IMR-90 (cell line): ENCODE measurements around the gene RUNX1. TPM values are rescaled to one million over a fixed set of nuclear protein-coding genes. Genes with fewer than 3 reads are reported as not detected.
A peak's percentile ranks its signal among the peaks of the same experiment; 100 is the strongest.

Source experiments
- ATAC-seq: fragments of 200-7000 bp; cut with Tn5 transposase; 2 replicates; pipeline ENCODE4 v1.9.1; 2020; ENCODE audit warnings: low read depth, mild to moderate bottlenecking, moderate library complexity
- BruUV-seq: library from RNA; stranded (reverse); fragments of 400-500 nt; replicated peaks from 2 replicates; lab custom pipeline; 2021; lab: Mats Ljungman, UMichigan
- CTCF ChIA-PET: fragments of 300-600 bp; formaldehyde crosslinking; extraction: SDS; loops from one replicate; lab custom pipeline; 2021; ENCODE audit warnings: antibody characterized with exemption; lab: Yijun Ruan, JAX
- POLR2A ChIA-PET: fragments of 300-600 bp; sonication (Branson Sonifier 250); formaldehyde crosslinking; loops from one replicate; lab custom pipeline; 2022; ENCODE audit warnings: antibody characterized with exemption; ENCODE audit not compliant: unreplicated experiment; lab: Charles Lee
- DNase-seq: peaks from one replicate; pipeline ENCODE4 v3.0.0; 2013
- H2AFZ ChIP-seq: replicated peaks from 2 replicates; pipeline ENCODE3; 2013; ENCODE audit warnings: low read length, mild to moderate bottlenecking; ENCODE audit not compliant: poor library complexity
- H2AK5ac ChIP-seq: 2 replicates; pipeline ENCODE4 v1.6.1; 2013; ENCODE audit warnings: low read depth, low read length, inconsistent platforms
- H2AK9ac ChIP-seq: replicated peaks from 2 replicates; pipeline ENCODE3; 2013; ENCODE audit warnings: mild to moderate bottlenecking, low read depth, low read length, moderate library complexity; ENCODE audit not compliant: poor library complexity
- H2BK120ac ChIP-seq: 2 replicates; pipeline ENCODE4 v1.6.1; 2013; ENCODE audit warnings: low read depth, low read length, inconsistent platforms
- H2BK15ac ChIP-seq: 3 replicates; pipeline ENCODE4 v1.6.1; 2013; ENCODE audit warnings: low read depth, low read length, inconsistent platforms
- H2BK20ac ChIP-seq: 2 replicates; pipeline ENCODE4 v1.6.1; 2013; ENCODE audit warnings: low read depth, mild to moderate bottlenecking, inconsistent platforms, low read length, moderate library complexity
- H2BK5ac ChIP-seq: 2 replicates; pipeline ENCODE4 v1.6.1; 2013; ENCODE audit warnings: mild to moderate bottlenecking, low read depth, low read length, inconsistent platforms; ENCODE audit not compliant: poor library complexity, severe bottlenecking
- H3K14ac ChIP-seq: replicated peaks from 2 replicates; pipeline ENCODE4 v1.6.1; 2013; ENCODE audit warnings: low read depth, low read length, inconsistent platforms
- H3K18ac ChIP-seq: 2 replicates; pipeline ENCODE4 v1.6.1; 2013; ENCODE audit warnings: low read depth, low read length, control low read depth
- H3K23ac ChIP-seq: 2 replicates; pipeline ENCODE4 v1.6.1; 2013; ENCODE audit warnings: low read depth, low read length, inconsistent platforms
- H3K27ac ChIP-seq: 2 replicates; pipeline ENCODE4 v1.5.1; 2013; ENCODE audit warnings: mild to moderate bottlenecking, control low read depth, low read length; ENCODE audit not compliant: insufficient read depth
- H3K27me3 ChIP-seq: 2 replicates; pipeline ENCODE4 v1.6.1; 2013; ENCODE audit warnings: low read length; ENCODE audit not compliant: control insufficient read depth, insufficient read depth
- H3K36me3 ChIP-seq: 2 replicates; pipeline ENCODE4 v1.6.1; 2013; ENCODE audit warnings: low read length, mixed read lengths; ENCODE audit not compliant: control insufficient read depth, insufficient read depth
- H3K4ac ChIP-seq: 2 replicates; pipeline ENCODE4 v1.6.1; 2013; ENCODE audit warnings: low read depth, low read length, inconsistent platforms
- H3K4me1 ChIP-seq: 2 replicates; pipeline ENCODE4 v1.6.1; 2013; ENCODE audit warnings: low read length, mixed read lengths; ENCODE audit not compliant: control insufficient read depth, insufficient read depth
- H3K4me2 ChIP-seq: 2 replicates; pipeline ENCODE4 v1.6.1; 2013; ENCODE audit warnings: low read depth, mild to moderate bottlenecking, control low read depth, low read length, moderate library complexity
- H3K4me3 ChIP-seq: 2 replicates; pipeline ENCODE4 v1.5.1; 2013; ENCODE audit warnings: low read depth, mild to moderate bottlenecking, control low read depth, low read length, moderate library complexity; ENCODE audit not compliant: insufficient read depth
- H3K56ac ChIP-seq: 2 replicates; pipeline ENCODE4 v1.6.1; 2013; ENCODE audit warnings: low read length, inconsistent platforms; ENCODE audit not compliant: insufficient read depth; ENCODE audit errors: extremely low read depth
- H3K79me1 ChIP-seq, 2 experiments: 2 replicates each; pipeline ENCODE4 v1.6.1; 2013; ENCODE audit warnings: low read length in 2 of 2, inconsistent platforms in 1 of 2, low read depth in 1 of 2
- H3K9ac ChIP-seq: 2 replicates; pipeline ENCODE4 v1.6.1; 2013; ENCODE audit warnings: low read depth, low read length, control low read depth
- H3K9me1 ChIP-seq: 2 replicates; pipeline ENCODE4 v1.6.1; 2013; ENCODE audit warnings: low read length, inconsistent platforms; ENCODE audit not compliant: insufficient read depth
- H3K9me3 ChIP-seq: 2 replicates; pipeline ENCODE4 v1.6.1; 2013; ENCODE audit warnings: low read length; ENCODE audit not compliant: control insufficient read depth, insufficient read depth
- H4K20me1 ChIP-seq: 2 replicates; pipeline ENCODE4 v1.6.1; 2013; ENCODE audit warnings: low read length, inconsistent platforms; ENCODE audit not compliant: insufficient read depth
- H4K5ac ChIP-seq: 2 replicates; pipeline ENCODE4 v1.6.1; 2013; ENCODE audit warnings: mild to moderate bottlenecking, low read depth, low read length, control low read depth
- H4K8ac ChIP-seq, 2 experiments: 2 replicates each; pipeline ENCODE4 v1.6.1; 2013; ENCODE audit warnings: low read depth in 2 of 2, low read length in 2 of 2, control low read depth in 1 of 2, inconsistent platforms in 1 of 2
- H4K91ac ChIP-seq: 2 replicates; pipeline ENCODE4 v1.6.1; 2013; ENCODE audit warnings: low read depth, low read length, inconsistent platforms; ENCODE audit not compliant: insufficient read depth
- BHLHE40 ChIP-seq: fragments of 150-350 bp; IDR thresholded peaks from 2 replicates; pipeline ENCODE4 v1.6.1; 2016; ENCODE audit warnings: mild to moderate bottlenecking, low read depth, low read length
- FOS ChIP-seq: fragments of 150-350 bp; IDR thresholded peaks from 2 replicates; pipeline ENCODE4 v1.6.1; 2016; ENCODE audit warnings: low read depth, low read length
- MAFK ChIP-seq: IDR thresholded peaks from 2 replicates; pipeline ENCODE4 v1.6.1; 2012; ENCODE audit warnings: low read depth, low read length, improper control_type of control experiment
- MAZ ChIP-seq: IDR thresholded peaks from 2 replicates; pipeline ENCODE4 v1.6.1; 2012; ENCODE audit warnings: low read depth, mild to moderate bottlenecking, low read length, improper control_type of control experiment, moderate library complexity, borderline replicate concordance
- MXI1 ChIP-seq: IDR thresholded peaks from 2 replicates; pipeline ENCODE4 v1.6.1; 2012; ENCODE audit warnings: low read depth, mild to moderate bottlenecking, low read length, moderate library complexity, borderline replicate concordance
- NFE2L2 ChIP-seq: fragments of 150-350 bp; IDR thresholded peaks from 2 replicates; pipeline ENCODE4 v1.6.1; 2016; ENCODE audit warnings: low read depth, mild to moderate bottlenecking, low read length
- POLR2A ChIP-seq: IDR thresholded peaks from 2 replicates; pipeline ENCODE4 v1.6.1; 2012; ENCODE audit warnings: mild to moderate bottlenecking, low read depth, low read length
- RAD21 ChIP-seq: IDR thresholded peaks from 2 replicates; pipeline ENCODE4 v1.6.1; 2012; ENCODE audit warnings: low read length, improper control_type of control experiment
- RCOR1 ChIP-seq: IDR thresholded peaks from 2 replicates; pipeline ENCODE4 v1.6.1; 2012; ENCODE audit warnings: mild to moderate bottlenecking, low read length, improper control_type of control experiment; ENCODE audit not compliant: insufficient replicate concordance
- RFX5 ChIP-seq: IDR thresholded peaks from 2 replicates; pipeline ENCODE4 v1.8.0; 2012; ENCODE audit warnings: low read depth, mild to moderate bottlenecking, low read length, moderate library complexity
- SMC3 ChIP-seq: fragments of 150-350 bp; IDR thresholded peaks from 2 replicates; pipeline ENCODE4 v1.6.1; 2016; ENCODE audit warnings: low read depth, mild to moderate bottlenecking, antibody characterized with exemption, low read length, moderate library complexity
- WGBS, 2 experiments: methylation state at CpG; one replicate each; pipeline versions ENCODE4 v1.1.5 to v1.1.7; 2013; ENCODE audit warnings: missing lambda C conversion rate in 2 of 2; ENCODE audit not compliant: insufficient read length in 1 of 2; ENCODE audit errors: extremely low coverage in 2 of 2; 5-methylcytosine and 5-hydroxymethylcytosine counted together
- dilution Hi-C: fragments of 300-500 bp; cut with HindIII; formaldehyde crosslinking; loops from one replicate; pipeline ENCODE4 v1.14.3; 2018; ENCODE audit warnings: low sequenced_read_pairs; ENCODE audit not compliant: unreplicated experiment
- in situ Hi-C: fragments of 300-500 bp; cut with MboI; formaldehyde crosslinking; loops from 3 replicates; pipeline ENCODE4 v1.14.3; 2019; ENCODE audit warnings: low sequenced_read_pairs, inconsistent platforms, mixed read lengths
- intact Hi-C: fragments of 100-400 bp; cut with micrococcal nuclease; formaldehyde crosslinking; loops from 2 replicates; pipeline ENCODE4 v1.10.0; 2022
- polyA plus RNA-seq, 3 experiments: library from polyadenylated mRNA; depleted of rRNA; stranded (reverse); fragments of >200 nt; gene quantifications; 2 replicates each; pipeline ENCODE4 v1.2.3, GENCODE V29; 2012; ENCODE audit warnings: low replicate concordance in 1 of 3
- total RNA-seq: library from RNA; depleted of rRNA; stranded (reverse); fragments of >200 nt; gene quantifications from 2 replicates; pipeline ENCODE4 v1.2.3, GENCODE V29; 2012
- TF ChIP-seq, protein P1 (sequence below): conservative IDR thresholded peaks from 2 replicates; pipeline ENCODE4 v1.5.1; 2012; ENCODE audit warnings: mild to moderate bottlenecking, low read depth, low read length, improper control_type of control experiment
- TF ChIP-seq, protein P2 (sequence below): fragments of 150-350 bp; IDR thresholded peaks from 2 replicates; pipeline ENCODE4 v1.6.1; 2017; ENCODE audit warnings: mild to moderate bottlenecking, antibody characterized with exemption, low read length, low read depth

Gene RUNX1
- total and polyA plus RNA-seq, 2 of the 4 experiments (the other 2 are of a cell fraction) = 34.5 to 56.5 TPM

DNA sequence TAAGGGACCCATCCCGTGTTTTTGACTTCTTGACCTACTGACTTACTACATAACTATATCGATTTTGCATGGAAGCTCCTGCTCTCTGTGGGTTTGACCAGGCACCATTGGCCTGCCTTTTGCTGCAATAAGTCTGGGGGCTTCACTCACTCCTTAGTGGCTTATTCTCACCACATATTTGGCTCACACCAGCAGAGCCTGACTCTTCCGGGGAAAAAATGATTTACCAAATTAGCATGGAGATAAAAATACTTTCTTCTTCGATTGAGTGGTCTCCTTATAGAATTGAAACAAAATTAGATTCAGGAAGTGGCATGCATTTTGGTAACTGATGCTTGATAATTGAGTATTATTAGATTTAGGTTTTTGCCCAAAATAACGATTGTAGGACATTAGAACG is 129.7 kb downstream of the RUNX1 start:
- no peaks in the 10 kb centered on the region for H3K36me3 ChIP-seq
- BruUV-seq = no TSS peak
- H4K20me1 ChIP-seq = no peaks in the 10 kb centered on the region
- H3K79me1 ChIP-seq = peaks cover 0 to 10% of the 10 kb centered on the region in 2 experiments; a peak in 2 of 4 replicates
- H2AK5ac ChIP-seq = no peak overlapping the region; the same call in 1 of the 2 replicates
- no peak overlapping the region for H4K91ac ChIP-seq
- H2AK9ac ChIP-seq = no peak overlapping the region
- H3K4me1 ChIP-seq = peaks cover 15% of the 10 kb centered on the region
- WGBS, 2 experiments = 90% methylated on average over 2 of the region's 6 CpGs; no CpG with 5 or more reads in 1 of the 2 experiments
- ATAC-seq (no peak), DNase-seq (no peak)
- no peak overlapping the region for H2BK20ac ChIP-seq
- no peaks in the 10 kb centered on the region for H3K27me3 ChIP-seq
- ChIA-PET POLR2A (no interaction called here), CTCF (no interaction called here)
- no peak overlapping the region for H2AFZ ChIP-seq
- H4K5ac ChIP-seq = no peak overlapping the region
- dilution Hi-C loops (no loop called here), in situ Hi-C loops (loop anchor here (10.0 kb wide), 1 partner anchor 125 kb away; the partner anchor contains the start of gene RUNX1), intact Hi-C loops (loop anchor here (5.0 kb wide), 1 partner anchor 63 kb away; no protein-coding TSS in a partner anchor)
- 0 out of 2 replicates have a peak overlapping the region, but pooled peaks have one; percentile 35 for H2BK120ac ChIP-seq
- H3K14ac ChIP-seq = no peak overlapping the region
- no peak overlapping the region for H2BK15ac ChIP-seq
- no peak overlapping the region for H3K23ac ChIP-seq
- no peak overlapping the region for H3K4me2 ChIP-seq
- no peak overlapping the region for H3K4me3 ChIP-seq
- H2BK5ac ChIP-seq = no peak overlapping the region
- H4K8ac ChIP-seq = no peak overlapping the region
- H3K56ac ChIP-seq = no peak overlapping the region
- no peak overlapping the region for H3K18ac ChIP-seq
- H3K9ac ChIP-seq = no peak overlapping the region
- no peak overlapping the region for H3K27ac ChIP-seq
- no peak overlapping the region for H3K4ac ChIP-seq
- peaks cover 17% of the 10 kb centered on the region for H3K9me1 ChIP-seq
- TF ChIP-seq MAZ (no peak), SMC3 (no peak), RFX5 (no peak), MXI1 (no peak), MAFK (no peak), POLR2A (no peak), FOS (no peak), NFE2L2 (no peak), RAD21 (no peak), BHLHE40 (no peak), RCOR1 (no peak)
- TF ChIP-seq, protein P1, sequence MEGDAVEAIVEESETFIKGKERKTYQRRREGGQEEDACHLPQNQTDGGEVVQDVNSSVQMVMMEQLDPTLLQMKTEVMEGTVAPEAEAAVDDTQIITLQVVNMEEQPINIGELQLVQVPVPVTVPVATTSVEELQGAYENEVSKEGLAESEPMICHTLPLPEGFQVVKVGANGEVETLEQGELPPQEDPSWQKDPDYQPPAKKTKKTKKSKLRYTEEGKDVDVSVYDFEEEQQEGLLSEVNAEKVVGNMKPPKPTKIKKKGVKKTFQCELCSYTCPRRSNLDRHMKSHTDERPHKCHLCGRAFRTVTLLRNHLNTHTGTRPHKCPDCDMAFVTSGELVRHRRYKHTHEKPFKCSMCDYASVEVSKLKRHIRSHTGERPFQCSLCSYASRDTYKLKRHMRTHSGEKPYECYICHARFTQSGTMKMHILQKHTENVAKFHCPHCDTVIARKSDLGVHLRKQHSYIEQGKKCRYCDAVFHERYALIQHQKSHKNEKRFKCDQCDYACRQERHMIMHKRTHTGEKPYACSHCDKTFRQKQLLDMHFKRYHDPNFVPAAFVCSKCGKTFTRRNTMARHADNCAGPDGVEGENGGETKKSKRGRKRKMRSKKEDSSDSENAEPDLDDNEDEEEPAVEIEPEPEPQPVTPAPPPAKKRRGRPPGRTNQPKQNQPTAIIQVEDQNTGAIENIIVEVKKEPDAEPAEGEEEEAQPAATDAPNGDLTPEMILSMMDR = no peak
- TF ChIP-seq, protein P2, sequence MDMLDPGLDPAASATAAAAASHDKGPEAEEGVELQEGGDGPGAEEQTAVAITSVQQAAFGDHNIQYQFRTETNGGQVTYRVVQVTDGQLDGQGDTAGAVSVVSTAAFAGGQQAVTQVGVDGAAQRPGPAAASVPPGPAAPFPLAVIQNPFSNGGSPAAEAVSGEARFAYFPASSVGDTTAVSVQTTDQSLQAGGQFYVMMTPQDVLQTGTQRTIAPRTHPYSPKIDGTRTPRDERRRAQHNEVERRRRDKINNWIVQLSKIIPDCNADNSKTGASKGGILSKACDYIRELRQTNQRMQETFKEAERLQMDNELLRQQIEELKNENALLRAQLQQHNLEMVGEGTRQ = no peak
- no peaks in the 10 kb centered on the region for H3K9me3 ChIP-seq
